Nephron (organoid): Measurements from ENCODE around the gene NOB1.

ENCODE experiments used
- H3K27ac Mint-ChIP-seq, 3 experiments: 2 replicates each; pipeline ENCODE4 v1.8.0; 2020; ENCODE audit warnings: mixed read lengths in 3 of 3, mild to moderate bottlenecking in 2 of 3, moderate library complexity in 1 of 3
- H3K27me3 Mint-ChIP-seq: 2 replicates; pipeline ENCODE4 v1.8.0; 2021; ENCODE audit warnings: low read depth, mild to moderate bottlenecking, moderate library complexity, mixed read lengths
- H3K36me3 Mint-ChIP-seq: 2 replicates; pipeline ENCODE4 v1.8.0; 2020; ENCODE audit warnings: low read depth, mixed read lengths
- H3K4me1 Mint-ChIP-seq: 2 replicates; pipeline ENCODE4 v1.8.0; 2020; ENCODE audit warnings: mixed read lengths
- H3K4me3 Mint-ChIP-seq, 3 experiments: 2 replicates each; pipeline ENCODE4 v1.8.0; 2020; ENCODE audit warnings: mild to moderate bottlenecking in 3 of 3, mixed read lengths in 3 of 3, moderate library complexity in 2 of 3
- H3K9me3 Mint-ChIP-seq: 2 replicates; pipeline ENCODE4 v1.8.0; 2020; ENCODE audit warnings: mixed read lengths
- CTCF ChIP-seq, 3 experiments: fragments of 200-600 bp; sonication (generic); IDR thresholded peaks; one replicate each; pipeline ENCODE4 v1.5.0; 2021; ENCODE audit warnings: antibody characterized with exemption in 3 of 3; ENCODE audit not compliant: unreplicated experiment in 3 of 3

NOB1 gene

GRCh38 chr16:69727916-69728270 lies 26.8 kb downstream of the NOB1 start:
- H3K9me3 Mint-ChIP-seq, result no peaks in the 10 kb centered on the region
- no peaks in the 10 kb centered on the region for H3K27me3 Mint-ChIP-seq
- H3K4me1 Mint-ChIP-seq, result peaks cover 24% of the 10 kb centered on the region
- H3K36me3 Mint-ChIP-seq, result no peaks in the 10 kb centered on the region
- no peak for TF ChIP-seq CTCF (IDR thresholded peaks at IDR 0.05; ENCODE audit: unreplicated experiment in 3 of 3)
- no peak overlapping the region for H3K27ac Mint-ChIP-seq
- H3K4me3 Mint-ChIP-seq, result peak overlapping the region; percentile 15 to 53 (median 38)

GRCh38 chr16:69726313-69727060 lies 28.2 kb downstream of the NOB1 start, which contains the start of gene NQO1:
TSS of gene NQO1 (minus strand) at chr16:69726560. CDS start at chr16:69726439, 121 bp downstream.
- no peak for TF ChIP-seq CTCF (IDR thresholded peaks at IDR 0.05; ENCODE audit: unreplicated experiment in 3 of 3)
- no peaks in the 10 kb centered on the region for H3K36me3 Mint-ChIP-seq
- H3K27me3 Mint-ChIP-seq, result no peaks in the 10 kb centered on the region
- H3K4me3 Mint-ChIP-seq, result peak within 1 kb of the TSS; percentile 88 to 93 (median 88)
- H3K4me1 Mint-ChIP-seq, result peaks cover 24% of the 10 kb centered on the region
- no peaks in the 10 kb centered on the region for H3K9me3 Mint-ChIP-seq
- peak within 1 kb of the TSS; percentile 89 to 93 (median 91) for H3K27ac Mint-ChIP-seq

GRCh38 chr16:69725480-69726312 lies 29.0 kb downstream of the NOB1 start:
- Mint-ChIP-seq H3K27me3 (no peaks in the 10 kb centered on the region), H3K36me3 (peaks cover 4% of the 10 kb centered on the region), H3K4me3 (peak overlapping the region; percentile 88 to 93 (median 88)), H3K27ac (peak overlapping the region; percentile 89 to 93 (median 91)), H3K4me1 (peaks cover 24% of the 10 kb centered on the region), H3K9me3 (no peaks in the 10 kb centered on the region)
- no peak for TF ChIP-seq CTCF (IDR thresholded peaks at IDR 0.05; ENCODE audit: unreplicated experiment in 3 of 3)

- Mint-ChIP-seq H3K9me3 (no peaks in the 10 kb centered on the region), H3K36me3 (peaks cover 4% of the 10 kb centered on the region), H3K27ac (peak overlapping the region; percentile 61 to 90 (median 78)), H3K4me3 (peak overlapping the region; percentile 88 to 93 (median 88)), H3K27me3 (no peaks in the 10 kb centered on the region), H3K4me1 (peaks cover 24% of the 10 kb centered on the region)
- TF ChIP-seq CTCF (IDR thresholded peaks at IDR 0.05; ENCODE audit: unreplicated experiment in 3 of 3), result no peak
Observed at GRCh38 chr16:69724981-69725479, 29.7 kb downstream of the NOB1 start.

- peaks cover 24% of the 10 kb centered on the region for H3K4me1 Mint-ChIP-seq
- H3K27ac Mint-ChIP-seq, result peak overlapping the region; percentile 61 to 90 (median 78)
- no peaks in the 10 kb centered on the region for H3K9me3 Mint-ChIP-seq
- peaks cover 4% of the 10 kb centered on the region for H3K36me3 Mint-ChIP-seq
- TF ChIP-seq CTCF (IDR thresholded peaks at IDR 0.05; ENCODE audit: unreplicated experiment in 3 of 3), result no peak
- H3K27me3 Mint-ChIP-seq, result no peaks in the 10 kb centered on the region
- H3K4me3 Mint-ChIP-seq, result peak overlapping the region in 2 of 3 experiments; percentile 88 to 93
Observed at GRCh38 chr16:69724414-69724873, 30.3 kb downstream of the NOB1 start.
